ENCODE data around the gene ZNRF3. TPM values are rescaled to one million over a fixed set of nuclear protein-coding genes. Genes with fewer than 3 reads are reported as not detected.

ZNRF3 gene
- polyA plus RNA-seq, 1 of the 3 experiments (the other 2 are of a cell fraction), result 4.2 TPM

- Histone ChIP-seq H3K4me1 (ENCODE audit: control insufficient read depth in 1 of 2, insufficient read depth in 2 of 2, low read depth in 1 of 2, low read length in 1 of 2) (peaks cover 0 to 13% of the 10 kb centered on the region in 2 experiments; a peak in 2 of 4 replicates), H3K9ac (no peak overlapping the region), H4K20me1 (ENCODE audit: insufficient read depth) (peaks cover 22% of the 10 kb centered on the region), H3K36me3 (replicated peaks in 1 of 2; ENCODE audit: control insufficient read depth in 1 of 2, insufficient read depth in 2 of 2, low read length in 1 of 2) (no peaks in the 10 kb centered on the region), H2AFZ (ENCODE audit: low read depth) (no peak overlapping the region), H3K9me2 (no peaks in the 10 kb centered on the region), H3K4me3 (ENCODE audit: low read depth in 2 of 2, low read length in 1 of 2) (no peak overlapping the region), H3K27ac (ENCODE audit: low read depth in 2 of 2, low read length in 1 of 2) (no peak overlapping the region; a peak in 1 of 4 replicates), H3K9me3 (no peaks in the 10 kb centered on the region), H3K79me2 (ENCODE audit: insufficient read depth) (peaks cover 67% of the 10 kb centered on the region), H3K4me2 (no peak overlapping the region), H3F3A (replicated peaks; ENCODE audit: insufficient read depth) (no peaks in the 10 kb centered on the region), H3K27me3 (ENCODE audit: insufficient read depth) (no peaks in the 10 kb centered on the region)
- 92% methylated on average over 3 of the region's 8 CpGs for WGBS (ENCODE audit: low lambda C conversion rate)
- no peak for DNase-seq
- ChIA-PET CTCF (interaction anchor here (1.9 kb wide), 1 partner anchor 147 kb away, joined by 5 read pairs; no protein-coding TSS in a partner anchor), POLR2A (no interaction called here)
- TF ChIP-seq TCF12 (IDR thresholded peaks at IDR 0.05), result no peak
- no peak for TF ChIP-seq SMC3 (IDR thresholded peaks at IDR 0.05; ENCODE audit: low read depth, low read length)
- TF ChIP-seq EZH2phosphoT487 (IDR thresholded peaks at IDR 0.05; ENCODE audit: borderline replicate concordance, low read depth), result no peak
- no peak for TF ChIP-seq FOSL2 (IDR thresholded peaks at IDR 0.05; ENCODE audit: borderline replicate concordance, low read depth)
- no peak for TF ChIP-seq FOXJ3 (CRISPR knock-in tag; IDR thresholded peaks at IDR 0.05)
- no peak for TF ChIP-seq REST (IDR thresholded peaks at IDR 0.05; ENCODE audit: low read depth, low read length)
- no peak for TF ChIP-seq EP300 (IDR thresholded peaks at IDR 0.05; ENCODE audit: borderline replicate concordance in 1 of 2, low read depth in 1 of 2, low read length in 1 of 2)
- TF ChIP-seq ELF1 (IDR thresholded peaks at IDR 0.05), result no peak
- TF ChIP-seq NRF1 (IDR thresholded peaks at IDR 0.05; ENCODE audit: low read depth, low read length), result no peak
- TF ChIP-seq, protein P1, sequence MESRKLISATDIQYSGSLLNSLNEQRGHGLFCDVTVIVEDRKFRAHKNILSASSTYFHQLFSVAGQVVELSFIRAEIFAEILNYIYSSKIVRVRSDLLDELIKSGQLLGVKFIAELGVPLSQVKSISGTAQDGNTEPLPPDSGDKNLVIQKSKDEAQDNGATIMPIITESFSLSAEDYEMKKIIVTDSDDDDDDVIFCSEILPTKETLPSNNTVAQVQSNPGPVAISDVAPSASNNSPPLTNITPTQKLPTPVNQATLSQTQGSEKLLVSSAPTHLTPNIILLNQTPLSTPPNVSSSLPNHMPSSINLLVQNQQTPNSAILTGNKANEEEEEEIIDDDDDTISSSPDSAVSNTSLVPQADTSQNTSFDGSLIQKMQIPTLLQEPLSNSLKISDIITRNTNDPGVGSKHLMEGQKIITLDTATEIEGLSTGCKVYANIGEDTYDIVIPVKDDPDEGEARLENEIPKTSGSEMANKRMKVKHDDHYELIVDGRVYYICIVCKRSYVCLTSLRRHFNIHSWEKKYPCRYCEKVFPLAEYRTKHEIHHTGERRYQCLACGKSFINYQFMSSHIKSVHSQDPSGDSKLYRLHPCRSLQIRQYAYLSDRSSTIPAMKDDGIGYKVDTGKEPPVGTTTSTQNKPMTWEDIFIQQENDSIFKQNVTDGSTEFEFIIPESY (IDR thresholded peaks at IDR 0.05; ENCODE audit: borderline replicate concordance, low read depth), result no peak
- no peak for TF ChIP-seq IRF3 (IDR thresholded peaks at IDR 0.05; ENCODE audit: low read depth, low read length)
- TF ChIP-seq CHD2 (IDR thresholded peaks at IDR 0.05; ENCODE audit: low read length, partially characterized antibody), result no peak
- TF ChIP-seq GABPA (IDR thresholded peaks at IDR 0.05; ENCODE audit: low read depth), result no peak
- TF ChIP-seq, protein P2, sequence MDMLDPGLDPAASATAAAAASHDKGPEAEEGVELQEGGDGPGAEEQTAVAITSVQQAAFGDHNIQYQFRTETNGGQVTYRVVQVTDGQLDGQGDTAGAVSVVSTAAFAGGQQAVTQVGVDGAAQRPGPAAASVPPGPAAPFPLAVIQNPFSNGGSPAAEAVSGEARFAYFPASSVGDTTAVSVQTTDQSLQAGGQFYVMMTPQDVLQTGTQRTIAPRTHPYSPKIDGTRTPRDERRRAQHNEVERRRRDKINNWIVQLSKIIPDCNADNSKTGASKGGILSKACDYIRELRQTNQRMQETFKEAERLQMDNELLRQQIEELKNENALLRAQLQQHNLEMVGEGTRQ (IDR thresholded peaks at IDR 0.05; ENCODE audit: borderline replicate concordance, low read depth, low read length), result no peak
- TF ChIP-seq POLR2AphosphoS5 (IDR thresholded peaks at IDR 0.05; ENCODE audit: low read depth, low read length), result no peak
Observed at GRCh38 chr22:28894334-28894733, 11.0 kb downstream of the ZNRF3 start.

Measured in SK-N-SH (cell line).